ENCODE data around the gene GGNBP2. TPM values are rescaled to one million over a fixed set of nuclear protein-coding genes. Genes with fewer than 3 reads are reported as not detected.

The GGNBP2 gene
- total RNA-seq, 2 donors from 2014 or later, result 57.3 to 69.8 TPM

DNA sequence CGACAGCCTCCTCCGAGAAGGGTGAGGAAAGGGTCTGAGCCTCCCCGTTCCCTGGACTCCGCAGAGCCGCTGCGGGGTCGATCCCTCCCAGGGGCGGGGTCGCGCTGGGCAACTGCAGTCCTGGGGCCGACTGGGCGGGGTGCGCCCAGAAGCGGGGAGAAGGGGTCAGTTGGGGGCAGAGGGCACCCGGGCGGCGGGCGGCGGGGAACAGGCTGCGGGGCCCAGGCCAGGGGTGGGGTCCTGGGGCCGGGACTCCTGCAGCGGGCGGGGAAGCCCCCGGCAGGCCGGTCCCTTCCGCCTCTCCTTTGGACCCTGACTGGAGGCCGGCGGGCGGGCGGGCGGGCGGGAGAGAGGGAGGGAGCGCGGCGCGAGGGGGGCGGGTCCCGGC lies 352 bp downstream of the GGNBP2 start:
- Histone ChIP-seq H3K36me3 (no peaks in the 10 kb centered on the region), H3K4me3 (peak overlapping the region; percentile 100), H3K4me1 (ENCODE audit: control insufficient read depth in 1 of 2, low read depth in 2 of 2) (peaks cover 32 to 52% of the 10 kb centered on the region in 2 donors), H3K9me3 (no peaks in the 10 kb centered on the region), H3K27ac (peak overlapping the region; percentile 99 to 100), H3K27me3 (replicated peaks; ENCODE audit: insufficient read depth) (no peaks in the 10 kb centered on the region)
- ATAC-seq (ENCODE audit: insufficient number of reproducible peaks, low FRiP score, low read depth) (no peak), DNase-seq (ENCODE audit: low spot score) (peak; percentile 6)
- TF ChIP-seq, protein P1, sequence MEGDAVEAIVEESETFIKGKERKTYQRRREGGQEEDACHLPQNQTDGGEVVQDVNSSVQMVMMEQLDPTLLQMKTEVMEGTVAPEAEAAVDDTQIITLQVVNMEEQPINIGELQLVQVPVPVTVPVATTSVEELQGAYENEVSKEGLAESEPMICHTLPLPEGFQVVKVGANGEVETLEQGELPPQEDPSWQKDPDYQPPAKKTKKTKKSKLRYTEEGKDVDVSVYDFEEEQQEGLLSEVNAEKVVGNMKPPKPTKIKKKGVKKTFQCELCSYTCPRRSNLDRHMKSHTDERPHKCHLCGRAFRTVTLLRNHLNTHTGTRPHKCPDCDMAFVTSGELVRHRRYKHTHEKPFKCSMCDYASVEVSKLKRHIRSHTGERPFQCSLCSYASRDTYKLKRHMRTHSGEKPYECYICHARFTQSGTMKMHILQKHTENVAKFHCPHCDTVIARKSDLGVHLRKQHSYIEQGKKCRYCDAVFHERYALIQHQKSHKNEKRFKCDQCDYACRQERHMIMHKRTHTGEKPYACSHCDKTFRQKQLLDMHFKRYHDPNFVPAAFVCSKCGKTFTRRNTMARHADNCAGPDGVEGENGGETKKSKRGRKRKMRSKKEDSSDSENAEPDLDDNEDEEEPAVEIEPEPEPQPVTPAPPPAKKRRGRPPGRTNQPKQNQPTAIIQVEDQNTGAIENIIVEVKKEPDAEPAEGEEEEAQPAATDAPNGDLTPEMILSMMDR (IDR thresholded peaks at IDR 0.05), result no peak

DNA sequence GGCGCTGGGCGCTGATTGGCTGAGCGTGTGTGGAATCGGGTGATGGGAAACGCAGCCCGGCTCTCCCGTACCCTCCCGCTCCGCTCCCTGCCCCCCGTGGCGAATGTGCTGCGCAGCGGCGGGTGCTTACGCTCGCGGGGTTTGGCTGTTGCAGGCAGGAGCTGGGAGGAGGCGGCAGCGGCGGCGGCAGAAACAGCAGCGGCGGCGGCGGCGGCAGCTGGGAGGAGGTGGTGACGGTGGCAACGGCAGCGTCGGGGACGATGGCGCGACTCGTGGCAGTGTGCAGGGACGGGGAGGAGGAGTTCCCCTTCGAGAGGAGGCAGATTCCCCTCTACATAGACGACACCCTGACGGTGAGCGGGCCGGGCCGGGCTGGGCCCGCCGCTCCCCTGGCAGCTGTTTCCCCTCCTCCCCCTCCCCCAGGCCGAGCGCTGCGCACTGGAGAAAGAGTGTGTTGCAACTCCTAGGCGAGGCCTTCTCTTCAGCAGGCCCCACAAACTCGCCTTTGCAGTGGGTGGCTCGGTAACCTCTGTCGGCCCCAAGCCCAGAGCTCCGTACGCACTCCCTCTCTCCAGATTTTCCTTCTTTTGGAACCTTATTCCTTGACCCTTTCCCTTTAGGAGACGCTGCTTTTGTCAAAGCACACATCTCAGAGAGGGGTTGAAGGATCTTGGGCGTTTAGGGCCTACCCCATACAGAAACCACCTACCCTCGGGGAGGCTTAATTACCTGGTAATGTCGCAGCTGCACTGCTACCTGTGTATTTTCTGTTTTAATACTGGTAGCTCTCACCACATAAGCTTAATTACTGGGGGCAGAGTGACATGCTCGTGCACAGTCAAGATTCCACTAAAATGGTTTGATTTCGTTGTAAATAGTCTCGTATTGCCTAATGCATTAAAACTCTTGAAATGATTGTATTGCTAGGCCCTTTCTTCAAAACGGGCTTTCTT lies 1.0 kb downstream of the GGNBP2 start:
- H3K4me3 ChIP-seq, result peak overlapping the region; percentile 100
- ATAC-seq (ENCODE audit: insufficient number of reproducible peaks, low FRiP score, low read depth) (peak; percentile 87), DNase-seq (ENCODE audit: low spot score) (peak; percentile 90)
- TF ChIP-seq, protein P1 (IDR thresholded peaks at IDR 0.05), result no peak
- no peaks in the 10 kb centered on the region for H3K9me3 ChIP-seq
- H3K36me3 ChIP-seq, result no peaks in the 10 kb centered on the region
- no peaks in the 10 kb centered on the region for H3K27me3 ChIP-seq (replicated peaks; ENCODE audit: insufficient read depth)
- peak overlapping the region; percentile 73 to 87 for H3K27ac ChIP-seq
- peaks cover 32 to 59% of the 10 kb centered on the region in 2 donors for H3K4me1 ChIP-seq (ENCODE audit: control insufficient read depth in 1 of 2, low read depth in 2 of 2)

- peak overlapping the region; percentile 100 for H3K4me3 ChIP-seq
- H3K36me3 ChIP-seq, result no peaks in the 10 kb centered on the region
- TF ChIP-seq, protein P1 (IDR thresholded peaks at IDR 0.05), result no peak
- peak overlapping the region; percentile 73 to 87 for H3K27ac ChIP-seq
- DNase-seq (ENCODE audit: low spot score), result no peak
- H3K27me3 ChIP-seq (replicated peaks; ENCODE audit: insufficient read depth), result no peaks in the 10 kb centered on the region
- ATAC-seq (ENCODE audit: insufficient number of reproducible peaks, low FRiP score, low read depth), result no peak
- H3K4me1 ChIP-seq (ENCODE audit: control insufficient read depth in 1 of 2, low read depth in 2 of 2), result peaks cover 32 to 65% of the 10 kb centered on the region in 2 donors
- no peaks in the 10 kb centered on the region for H3K9me3 ChIP-seq
Measured at GRCh38 chr17:36546418-36547093, 1.8 kb downstream of the GGNBP2 start.

GRCh38 chr17:36547776-36548175 lies 3.1 kb downstream of the GGNBP2 start:
- Histone ChIP-seq H3K4me1 (ENCODE audit: control insufficient read depth in 1 of 2, low read depth in 2 of 2) (peaks cover 36 to 70% of the 10 kb centered on the region in 2 donors), H3K27ac (peak overlapping the region in 1 of 2 donors; percentile 13), H3K9me3 (no peaks in the 10 kb centered on the region), H3K36me3 (no peaks in the 10 kb centered on the region), H3K27me3 (replicated peaks; ENCODE audit: insufficient read depth) (no peaks in the 10 kb centered on the region), H3K4me3 (no peak overlapping the region)
- ATAC-seq (ENCODE audit: insufficient number of reproducible peaks, low FRiP score, low read depth), result no peak
- TF ChIP-seq, protein P1 (IDR thresholded peaks at IDR 0.05), result no peak
- DNase-seq (ENCODE audit: low spot score), result no peak

Measured in thoracic aorta (tissue), 2 donors.